ENCODE data around the gene EIF1AX.

The EIF1AX gene

GRCh38 chrX:20080277-20080676 is 61.4 kb downstream of the EIF1AX start:
- in situ Hi-C loops (cut with MboI; ENCODE audit: low pct_unique_long_range_greater_than_20kb, low sequenced_read_pairs, unreplicated experiment): no loop called here
- no peak for DNase-seq (ENCODE audit: low spot score)
- no peak for TF ChIP-seq CTCF (IDR thresholded peaks at IDR 0.05; ENCODE audit: extremely low read depth, insufficient read depth, missing control alignments)

All from GM13977 (cell line).